Eye (tissue), 1 donor: ENCODE data around the gene UNC13B.

Source experiments
- DNase-seq: peaks from one replicate; pipeline ENCODE4 v3.0.0-alpha.2; 2015

UNC13B gene

GRCh38 chr9:35452481-35452880, 290.7 kb downstream of the UNC13B start:
- DNase-seq = no peak

DNA sequence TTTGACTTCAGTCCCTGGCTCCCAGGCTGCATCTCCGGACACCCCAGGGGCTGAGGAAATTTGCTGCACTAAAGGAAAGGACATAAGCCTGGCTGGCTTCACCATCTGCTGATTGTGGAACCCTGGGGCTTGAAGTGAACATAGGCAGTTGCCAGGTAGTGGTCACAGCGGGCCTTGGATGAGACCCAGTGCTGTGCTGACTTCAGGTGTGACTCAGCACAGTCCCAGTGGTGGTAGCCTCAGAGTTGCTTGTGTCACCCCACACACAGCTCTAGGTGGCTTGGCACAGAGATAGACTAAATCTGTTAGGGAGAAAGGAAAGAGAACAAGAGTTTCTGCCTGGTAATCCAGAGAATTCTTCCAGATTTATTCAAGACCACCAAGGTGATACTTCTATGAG, 292.0 kb downstream of the UNC13B start:
- DNase-seq = no peak
